ENCODE data around the gene SH2D3A.
"Not testable (repeated sequence)": the region's sequence is repeated elsewhere in the genome, so short reads cannot be mapped to it uniquely, and the experiment has no call there.

The SH2D3A gene

GRCh38 chr19:6718741-6719539 is 48.3 kb downstream of the SH2D3A start:
- peak; percentile 39 for DNase-seq

- DNase-seq: peak; percentile 26
Observed at GRCh38 chr19:6718111-6718740, 49.0 kb downstream of the SH2D3A start.

- no peak for DNase-seq
Observed at GRCh38 chr19:6717441-6717971, 49.7 kb downstream of the SH2D3A start.

- no peak for DNase-seq
Observed at GRCh38 chr19:6717036-6717435, 50.2 kb downstream of the SH2D3A start.

GRCh38 chr19:6716610-6716970 is 50.6 kb downstream of the SH2D3A start:
- no peak for DNase-seq

GRCh38 chr19:6714749-6715555 is 52.3 kb downstream of the SH2D3A start:
- DNase-seq: no peak

GRCh38 chr19:6713773-6714692 is 53.2 kb downstream of the SH2D3A start:
- no peak for DNase-seq

- no peak for DNase-seq
Observed at GRCh38 chr19:6712692-6713670, 54.3 kb downstream of the SH2D3A start.

- DNase-seq: no peak
Observed at GRCh38 chr19:6712231-6712630, 55.0 kb downstream of the SH2D3A start.

GRCh38 chr19:6711605-6712004 is 55.6 kb downstream of the SH2D3A start:
- DNase-seq: no peak

GRCh38 chr19:6711078-6711361 is 56.2 kb downstream of the SH2D3A start:
- no peak for DNase-seq

GRCh38 chr19:6710273-6711077 is 56.8 kb downstream of the SH2D3A start:
- no peak for DNase-seq

GRCh38 chr19:6709549-6709948 is 57.7 kb downstream of the SH2D3A start:
- DNase-seq: no peak

GRCh38 chr19:6708913-6709312 is 58.3 kb downstream of the SH2D3A start:
- not testable (repeated sequence) for DNase-seq

GRCh38 chr19:6708346-6708745 is 58.9 kb downstream of the SH2D3A start:
- no peak for DNase-seq

GRCh38 chr19:6707658-6708018 is 59.6 kb downstream of the SH2D3A start:
- no peak for DNase-seq

GRCh38 chr19:6707011-6707657 is 60.1 kb downstream of the SH2D3A start:
- DNase-seq: no peak

- no peak for DNase-seq
Observed at GRCh38 chr19:6706633-6706958, 60.6 kb downstream of the SH2D3A start.

- DNase-seq: no peak
Observed at GRCh38 chr19:6705931-6706632, 61.2 kb downstream of the SH2D3A start.
